MM.1S (cell line): ENCODE results near the gene P4HTM.
A peak's percentile ranks its signal among the peaks of the same experiment; 100 is the strongest.

Source experiments
- DNase-seq: peaks from one replicate; pipeline ENCODE4 v3.0.0-alpha.2; 2015
- H2AFZ ChIP-seq: fragments of 300-600 bp; sonication (generic); 2 replicates; pipeline ENCODE4 v1.6.0; 2016; ENCODE audit warnings: antibody characterized with exemption, low read length
- H3F3A ChIP-seq: fragments of 300-600 bp; sonication (generic); 2 replicates; pipeline ENCODE4 v1.6.1; 2016; ENCODE audit warnings: mild to moderate bottlenecking, antibody characterized with exemption, low read length, moderate library complexity, mixed read lengths; ENCODE audit not compliant: insufficient read depth
- H3K27ac ChIP-seq: fragments of 300-600 bp; sonication (generic); 2 replicates; pipeline ENCODE4 v1.5.1; 2016; ENCODE audit warnings: mild to moderate bottlenecking, low read length
- H3K27me3 ChIP-seq: fragments of 300-600 bp; sonication (generic); replicated peaks from 2 replicates; pipeline ENCODE4 v1.6.0; 2016; ENCODE audit warnings: low read length; ENCODE audit not compliant: insufficient read depth
- H3K36me3 ChIP-seq: fragments of 300-600 bp; sonication (generic); replicated peaks from 2 replicates; pipeline ENCODE4 v1.6.1; 2016; ENCODE audit warnings: mild to moderate bottlenecking, low read length, mixed read lengths; ENCODE audit not compliant: insufficient read depth
- H3K4me1 ChIP-seq: fragments of 300-600 bp; sonication (generic); 2 replicates; pipeline ENCODE4 v1.6.1; 2016; ENCODE audit warnings: low read length, mixed read lengths
- H3K4me2 ChIP-seq: fragments of 300-600 bp; sonication (generic); 2 replicates; pipeline ENCODE4 v1.6.0; 2016; ENCODE audit warnings: low read depth, low read length
- H3K4me3 ChIP-seq: fragments of 300-600 bp; sonication (generic); 2 replicates; pipeline ENCODE4 v1.5.1; 2016; ENCODE audit warnings: low read length, mixed read lengths
- H3K79me2 ChIP-seq: fragments of 300-600 bp; sonication (generic); 2 replicates; pipeline ENCODE4 v1.6.1; 2016; ENCODE audit warnings: mixed run types, low read length, mixed read lengths
- H3K9ac ChIP-seq: fragments of 300-600 bp; sonication (generic); 2 replicates; pipeline ENCODE4 v1.6.1; 2016; ENCODE audit warnings: low read length, mixed read lengths
- H3K9me2 ChIP-seq: fragments of 300-600 bp; sonication (generic); replicated peaks from 2 replicates; pipeline ENCODE4 v1.6.1; 2016; ENCODE audit warnings: mild to moderate bottlenecking, low read length, mixed read lengths; ENCODE audit not compliant: insufficient read depth
- H3K9me3 ChIP-seq: fragments of 300-600 bp; sonication (generic); replicated peaks from 2 replicates; pipeline ENCODE4 v1.6.1; 2016; ENCODE audit warnings: mild to moderate bottlenecking, low read length, mixed read lengths; ENCODE audit not compliant: insufficient read depth
- H4K20me1 ChIP-seq: fragments of 300-600 bp; sonication (generic); 2 replicates; pipeline ENCODE4 v1.6.1; 2016; ENCODE audit warnings: mild to moderate bottlenecking, low read length, moderate library complexity, mixed read lengths; ENCODE audit not compliant: insufficient read depth
- CTCF ChIP-seq: fragments of 300-600 bp; sonication (generic); IDR thresholded peaks from 2 replicates; pipeline ENCODE4 v1.5.1; 2016; ENCODE audit warnings: antibody characterized with exemption, low read length, mixed read lengths
- EZH2 ChIP-seq: fragments of 300-600 bp; sonication (generic); optimal IDR thresholded peaks from 2 replicates; pipeline ENCODE3; 2017; ENCODE audit warnings: low read depth, mild to moderate bottlenecking, antibody characterized with exemption, low read length, mixed read lengths
- EZH2phosphoT487 ChIP-seq: fragments of 300-600 bp; sonication (generic); IDR thresholded peaks from 2 replicates; pipeline ENCODE4 v1.6.1; 2018; ENCODE audit warnings: antibody characterized with exemption, low read length

The P4HTM gene

GRCh38 chr3:48985831-48986376, 4.1 kb upstream of the P4HTM start:
- H3K4me2 ChIP-seq = no peak overlapping the region
- no peak overlapping the region for H3K4me3 ChIP-seq
- peaks cover 15% of the 10 kb centered on the region for H3K79me2 ChIP-seq
- H4K20me1 ChIP-seq = no peaks in the 10 kb centered on the region
- no peaks in the 10 kb centered on the region for H3K27me3 ChIP-seq
- peaks cover 6% of the 10 kb centered on the region; the same call in 1 of the 2 replicates for H3K4me1 ChIP-seq
- H3K27ac ChIP-seq = no peak overlapping the region
- peaks cover 3% of the 10 kb centered on the region; the same call in 1 of the 2 replicates for H3F3A ChIP-seq
- TF ChIP-seq EZH2phosphoT487 = no peak
- no peak for TF ChIP-seq CTCF
- no peak for TF ChIP-seq EZH2
- H3K9me3 ChIP-seq = no peaks in the 10 kb centered on the region
- no peak overlapping the region for H2AFZ ChIP-seq
- H3K36me3 ChIP-seq = peaks cover 4% of the 10 kb centered on the region
- H3K9ac ChIP-seq = no peak overlapping the region
- no peaks in the 10 kb centered on the region for H3K9me2 ChIP-seq
- DNase-seq = no peak

- H3K9ac ChIP-seq = peak overlapping the region; percentile 75
- H4K20me1 ChIP-seq = no peaks in the 10 kb centered on the region
- peak; percentile 12 for DNase-seq
- no peaks in the 10 kb centered on the region for H3K9me3 ChIP-seq
- peak overlapping the region; percentile 97 for H3K4me2 ChIP-seq
- TF ChIP-seq CTCF (no peak), EZH2phosphoT487 (no peak), EZH2 (no peak)
- H3K27me3 ChIP-seq = no peaks in the 10 kb centered on the region
- peaks cover 40% of the 10 kb centered on the region for H3K79me2 ChIP-seq
- peak overlapping the region; percentile 70; the same call in 1 of the 2 replicates for H3K27ac ChIP-seq
- peaks cover 3% of the 10 kb centered on the region; the same call in 1 of the 2 replicates for H3F3A ChIP-seq
- H3K36me3 ChIP-seq = no peaks in the 10 kb centered on the region
- H3K4me3 ChIP-seq = peak overlapping the region; percentile 68
- peaks cover 13% of the 10 kb centered on the region for H3K4me1 ChIP-seq
- H2AFZ ChIP-seq = peak overlapping the region; percentile 96
- no peaks in the 10 kb centered on the region for H3K9me2 ChIP-seq
These were observed 780 bp upstream of the P4HTM start for GRCh38 chr3:48989126-48989795.

GRCh38 chr3:48990636-48991469, 812 bp downstream of the P4HTM start:
- Histone ChIP-seq H3K27ac (peak overlapping the region; percentile 33; the same call in 1 of the 2 replicates), H3K4me1 (peaks cover 13% of the 10 kb centered on the region), H3K4me3 (peak overlapping the region; percentile 92), H3K9me2 (no peaks in the 10 kb centered on the region), H4K20me1 (no peaks in the 10 kb centered on the region), H3K4me2 (peak overlapping the region; percentile 85), H3K9ac (peak overlapping the region; percentile 80), H3K9me3 (no peaks in the 10 kb centered on the region), H3K36me3 (no peaks in the 10 kb centered on the region), H3K79me2 (peaks cover 43% of the 10 kb centered on the region), H3K27me3 (no peaks in the 10 kb centered on the region), H2AFZ (peak overlapping the region; percentile 88), H3F3A (peaks cover 3% of the 10 kb centered on the region; the same call in 1 of the 2 replicates)
- TF ChIP-seq CTCF (no peak), EZH2phosphoT487 (no peak), EZH2 (no peak)
- peak; percentile 36 for DNase-seq
